Vagina (tissue), 2 donors: Measurements from ENCODE around the gene RING1.

ENCODE experiments used
- CTCF ChIP-seq, 3 experiments: fragments of 450-650 bp in 2 of 3; fragments of 200-600 bp in 1 of 3; sonication (generic) in 1 of 3; IDR thresholded peaks; one replicate each; pipeline ENCODE4 v1.5.1; 2017 to 2019; ENCODE audit warnings: antibody characterized with exemption in 3 of 3, mild to moderate bottlenecking in 2 of 3, moderate library complexity in 2 of 3
- POLR2A ChIP-seq, 2 donors: fragments of 450-650 bp; IDR thresholded peaks; one replicate each; pipeline ENCODE4 v1.6.1; 2017; ENCODE audit warnings: antibody characterized with exemption in 2 of 2, mild to moderate bottlenecking in 2 of 2, moderate library complexity in 2 of 2
- POLR2AphosphoS5 ChIP-seq, 2 donors: sonication (generic); formaldehyde crosslinking; IDR thresholded peaks; one replicate each; pipeline ENCODE4 v1.9.0; 2017; ENCODE audit warnings: antibody characterized with exemption in 2 of 2, mild to moderate bottlenecking in 2 of 2, low read depth in 1 of 2; ENCODE audit not compliant: insufficient read depth in 1 of 2

GRCh38 chr6:33171880-33172687 lies 36.2 kb upstream of the RING1 start:
- no peak for TF ChIP-seq CTCF (IDR thresholded peaks at IDR 0.05)
- no peak for TF ChIP-seq POLR2A (IDR thresholded peaks at IDR 0.05)
- TF ChIP-seq POLR2AphosphoS5 (IDR thresholded peaks at IDR 0.05; ENCODE audit: insufficient read depth in 1 of 2, low read depth in 1 of 2): no peak
